ENCODE results near the gene GPC6.
A peak's percentile ranks its signal among the peaks of the same experiment; 100 is the strongest.
"Not testable (repeated sequence)": the region's sequence is repeated elsewhere in the genome, so short reads cannot be mapped to it uniquely, and the experiment has no call there.

GPC6 gene

GRCh38 chr13:94300401-94300800 lies 1073.8 kb downstream of the GPC6 start:
- no peaks in the 10 kb centered on the region for H3K36me3 ChIP-seq (replicated peaks)
- in situ Hi-C loops (cut with MboI; ENCODE audit: low sequenced_read_pairs) = no loop called here
- H3K4me3 ChIP-seq = no peak overlapping the region

GRCh38 chr13:94301487-94301886 lies 1074.9 kb downstream of the GPC6 start:
- H3K36me3 ChIP-seq (replicated peaks) = no peaks in the 10 kb centered on the region
- H3K4me1 ChIP-seq = peaks cover 18% of the 10 kb centered on the region
- H3K9me3 ChIP-seq = no peaks in the 10 kb centered on the region
- in situ Hi-C loops (cut with MboI; ENCODE audit: low sequenced_read_pairs) = no loop called here
- no peak for DNase-seq (ENCODE audit: low spot score in 2 of 2)
- no peaks in the 10 kb centered on the region for H3K27me3 ChIP-seq (ENCODE audit: low read depth)
- H3K4me3 ChIP-seq = no peak overlapping the region

More at GRCh38 chr13:94300401-94300800, 1073.8 kb downstream of the GPC6 start:
- no peak for DNase-seq (ENCODE audit: low spot score in 2 of 2)
- no peaks in the 10 kb centered on the region for H3K9me3 ChIP-seq
- H3K27me3 ChIP-seq (ENCODE audit: low read depth) = no peaks in the 10 kb centered on the region
- peaks cover 18% of the 10 kb centered on the region for H3K4me1 ChIP-seq

GRCh38 chr13:94302847-94303565 lies 1076.4 kb downstream of the GPC6 start:
- H3K4me1 ChIP-seq = peaks cover 18% of the 10 kb centered on the region
- H3K9me3 ChIP-seq; H3K36me3 ChIP-seq (replicated peaks); H3K4me3 ChIP-seq; in situ Hi-C loops (cut with MboI; ENCODE audit: low sequenced_read_pairs); H3K27me3 ChIP-seq (ENCODE audit: low read depth): not testable (repeated sequence)
- DNase-seq (ENCODE audit: low spot score in 2 of 2) = peak in 1 of 2 experiments; percentile 8

GRCh38 chr13:94303644-94304174 lies 1077.1 kb downstream of the GPC6 start:
- Histone ChIP-seq H3K36me3 (replicated peaks) (no peaks in the 10 kb centered on the region), H3K4me3 (no peak overlapping the region), H3K9me3 (no peaks in the 10 kb centered on the region), H3K27me3 (ENCODE audit: low read depth) (no peaks in the 10 kb centered on the region), H3K4me1 (peaks cover 18% of the 10 kb centered on the region)
- DNase-seq (ENCODE audit: low spot score in 2 of 2) = peak; percentile 70 to 92
- in situ Hi-C loops (cut with MboI; ENCODE audit: low sequenced_read_pairs) = no loop called here

- Histone ChIP-seq H3K4me1 (peaks cover 18% of the 10 kb centered on the region), H3K4me3 (no peak overlapping the region), H3K36me3 (replicated peaks) (no peaks in the 10 kb centered on the region), H3K27me3 (ENCODE audit: low read depth) (no peaks in the 10 kb centered on the region), H3K9me3 (no peaks in the 10 kb centered on the region)
- in situ Hi-C loops (cut with MboI; ENCODE audit: low sequenced_read_pairs) = no loop called here
- no peak for DNase-seq (ENCODE audit: low spot score in 2 of 2)
Measured at GRCh38 chr13:94305033-94305432, 1078.4 kb downstream of the GPC6 start.

- Histone ChIP-seq H3K9me3 (no peaks in the 10 kb centered on the region), H3K4me1 (peaks cover 18% of the 10 kb centered on the region), H3K4me3 (no peak overlapping the region), H3K36me3 (replicated peaks) (no peaks in the 10 kb centered on the region), H3K27me3 (ENCODE audit: low read depth) (no peaks in the 10 kb centered on the region)
- DNase-seq (ENCODE audit: low spot score in 2 of 2) = no peak
- in situ Hi-C loops (cut with MboI; ENCODE audit: low sequenced_read_pairs) = no loop called here
Measured at GRCh38 chr13:94305463-94305862, 1078.9 kb downstream of the GPC6 start.

GRCh38 chr13:94305934-94306333 lies 1079.3 kb downstream of the GPC6 start:
- no peaks in the 10 kb centered on the region for H3K36me3 ChIP-seq (replicated peaks)
- no peaks in the 10 kb centered on the region for H3K27me3 ChIP-seq (ENCODE audit: low read depth)
- H3K4me3 ChIP-seq = no peak overlapping the region
- H3K4me1 ChIP-seq = peaks cover 18% of the 10 kb centered on the region
- no peak for DNase-seq (ENCODE audit: low spot score in 2 of 2)
- in situ Hi-C loops (cut with MboI; ENCODE audit: low sequenced_read_pairs) = no loop called here
- H3K9me3 ChIP-seq = no peaks in the 10 kb centered on the region

- Histone ChIP-seq H3K9me3 (no peaks in the 10 kb centered on the region), H3K27me3 (ENCODE audit: low read depth) (no peaks in the 10 kb centered on the region), H3K36me3 (replicated peaks) (no peaks in the 10 kb centered on the region), H3K4me3 (no peak overlapping the region), H3K4me1 (peaks cover 25% of the 10 kb centered on the region)
- in situ Hi-C loops (cut with MboI; ENCODE audit: low sequenced_read_pairs) = no loop called here
- DNase-seq (ENCODE audit: low spot score in 2 of 2) = no peak
Measured at GRCh38 chr13:94308832-94309231, 1082.2 kb downstream of the GPC6 start.

- in situ Hi-C loops (cut with MboI; ENCODE audit: low sequenced_read_pairs) = no loop called here
- no peak for DNase-seq (ENCODE audit: low spot score in 2 of 2)
- no peaks in the 10 kb centered on the region for H3K36me3 ChIP-seq (replicated peaks)
Measured at GRCh38 chr13:94309576-94309975, 1083.0 kb downstream of the GPC6 start.

GRCh38 chr13:94309997-94310855 lies 1083.6 kb downstream of the GPC6 start:
- no peak for DNase-seq (ENCODE audit: low spot score in 2 of 2)
- Histone ChIP-seq H3K4me3 (no peak overlapping the region), H3K27me3 (ENCODE audit: low read depth) (no peaks in the 10 kb centered on the region), H3K4me1 (peaks cover 15% of the 10 kb centered on the region), H3K9me3 (no peaks in the 10 kb centered on the region), H3K36me3 (replicated peaks) (no peaks in the 10 kb centered on the region)
- in situ Hi-C loops (cut with MboI; ENCODE audit: low sequenced_read_pairs) = no loop called here

More at GRCh38 chr13:94309576-94309975, 1083.0 kb downstream of the GPC6 start:
- H3K4me3 ChIP-seq = no peak overlapping the region
- peaks cover 19% of the 10 kb centered on the region for H3K4me1 ChIP-seq
- no peaks in the 10 kb centered on the region for H3K27me3 ChIP-seq (ENCODE audit: low read depth)
- no peaks in the 10 kb centered on the region for H3K9me3 ChIP-seq

GRCh38 chr13:94311893-94312292 lies 1085.3 kb downstream of the GPC6 start:
- Histone ChIP-seq H3K9me3 (no peaks in the 10 kb centered on the region), H3K4me3 (no peak overlapping the region), H3K4me1 (peaks cover 15% of the 10 kb centered on the region), H3K36me3 (replicated peaks) (no peaks in the 10 kb centered on the region), H3K27me3 (ENCODE audit: low read depth) (no peaks in the 10 kb centered on the region)
- DNase-seq (ENCODE audit: low spot score in 2 of 2) = no peak
- in situ Hi-C loops (cut with MboI; ENCODE audit: low sequenced_read_pairs) = no loop called here

- peak; percentile 47 to 72 for DNase-seq (ENCODE audit: low spot score in 2 of 2)
- Histone ChIP-seq H3K9me3 (no peaks in the 10 kb centered on the region), H3K4me1 (peaks cover 15% of the 10 kb centered on the region), H3K27me3 (ENCODE audit: low read depth) (no peaks in the 10 kb centered on the region), H3K4me3 (no peak overlapping the region), H3K36me3 (replicated peaks) (no peaks in the 10 kb centered on the region)
- in situ Hi-C loops (cut with MboI; ENCODE audit: low sequenced_read_pairs) = no loop called here
Measured at GRCh38 chr13:94312511-94313216, 1086.1 kb downstream of the GPC6 start.

- Histone ChIP-seq H3K4me1 (peaks cover 15% of the 10 kb centered on the region), H3K27me3 (ENCODE audit: low read depth) (no peaks in the 10 kb centered on the region), H3K36me3 (replicated peaks) (no peaks in the 10 kb centered on the region), H3K4me3 (no peak overlapping the region), H3K9me3 (no peaks in the 10 kb centered on the region)
- in situ Hi-C loops (cut with MboI; ENCODE audit: low sequenced_read_pairs) = no loop called here
- DNase-seq (ENCODE audit: low spot score in 2 of 2) = no peak
Measured at GRCh38 chr13:94313321-94313910, 1086.8 kb downstream of the GPC6 start.

All from HAP-1 (cell line).